ENCODE data around the gene TPCN2. TPM values are rescaled to one million over a fixed set of nuclear protein-coding genes. Genes with fewer than 3 reads are reported as not detected.

Gene TPCN2
- total and polyA plus RNA-seq, 12 donors = 3.1 to 21.6 (median 10.4) TPM

GRCh38 chr11:69165775-69166174 lies 117.0 kb downstream of the TPCN2 start:
- H3K4me3 ChIP-seq = no peak overlapping the region
- TF ChIP-seq CTCF (IDR thresholded peaks at IDR 0.05) (no peak), POLR2A (IDR thresholded peaks at IDR 0.05) (no peak)
- no peak for DNase-seq
- peaks cover 0 to 8% of the 10 kb centered on the region in 2 donors for H3K4me1 ChIP-seq (replicated peaks in 1 of 2)
- 61 to 90% (median 77%) methylated on average over 1 to 2 of the region's 2 CpGs for WGBS, 4 donors
- H3K27me3 ChIP-seq = no peaks in the 10 kb centered on the region
- no peaks in the 10 kb centered on the region for H3K9me3 ChIP-seq (replicated peaks in 1 of 3)
- no peaks in the 10 kb centered on the region for H3K36me3 ChIP-seq (replicated peaks in 1 of 2)
- H3K27ac ChIP-seq = no peak overlapping the region
- intact Hi-C loops (cut with DNase I) = no loop called here

- Histone ChIP-seq H3K36me3 (replicated peaks in 1 of 2) (no peaks in the 10 kb centered on the region), H3K4me1 (replicated peaks in 1 of 2) (peaks cover 0 to 8% of the 10 kb centered on the region in 2 donors), H3K4me3 (no peak overlapping the region), H3K27me3 (no peaks in the 10 kb centered on the region), H3K9me3 (replicated peaks in 1 of 3) (no peaks in the 10 kb centered on the region), H3K27ac (no peak overlapping the region)
- WGBS, 4 donors = 21 to 42% (median 37%) methylated on average over 14 to 21 of the region's 21 CpGs
- peak in 6 of 7 donors; percentile 22 to 60 (median 42) for DNase-seq
- intact Hi-C loops (cut with DNase I) = no loop called here
- peak in 4 of 6 experiments; percentile 10 to 22 (median 16) for TF ChIP-seq CTCF (IDR thresholded peaks at IDR 0.05)
- no peak for TF ChIP-seq POLR2A (IDR thresholded peaks at IDR 0.05)
Observed at GRCh38 chr11:69166218-69167115, 117.7 kb downstream of the TPCN2 start.

GRCh38 chr11:69167130-69167915 lies 118.6 kb downstream of the TPCN2 start:
- DNase-seq = no peak
- no peaks in the 10 kb centered on the region for H3K9me3 ChIP-seq (replicated peaks in 1 of 3)
- no peak overlapping the region for H3K4me3 ChIP-seq
- H3K36me3 ChIP-seq (replicated peaks in 1 of 2) = no peaks in the 10 kb centered on the region
- WGBS, 4 donors = 83 to 93% (median 84%) methylated on average over 8 to 10 of the region's 10 CpGs
- H3K27me3 ChIP-seq = no peaks in the 10 kb centered on the region
- peaks cover 0 to 8% of the 10 kb centered on the region in 2 donors for H3K4me1 ChIP-seq (replicated peaks in 1 of 2)
- no peak for TF ChIP-seq CTCF (IDR thresholded peaks at IDR 0.05)
- TF ChIP-seq POLR2A (IDR thresholded peaks at IDR 0.05) = no peak
- H3K27ac ChIP-seq = no peak overlapping the region
- intact Hi-C loops (cut with DNase I) = no loop called here
